Measurements from ENCODE around the gene MRPS18A.

The MRPS18A gene

GRCh38 chr6:43629104-43629504 is 58.5 kb downstream of the MRPS18A start, which contains the start of gene GTPBP2:
Gene GTPBP2, minus strand, starts transcription at chr6:43629264. Its CDS starts 102 bp downstream, at chr6:43629162.
- in situ Hi-C loops (cut with MboI; ENCODE audit: low sequenced_read_pairs, unreplicated experiment): no loop called here
- peak; percentile 97 for DNase-seq (ENCODE audit: low spot score)
- TF ChIP-seq, protein P1, sequence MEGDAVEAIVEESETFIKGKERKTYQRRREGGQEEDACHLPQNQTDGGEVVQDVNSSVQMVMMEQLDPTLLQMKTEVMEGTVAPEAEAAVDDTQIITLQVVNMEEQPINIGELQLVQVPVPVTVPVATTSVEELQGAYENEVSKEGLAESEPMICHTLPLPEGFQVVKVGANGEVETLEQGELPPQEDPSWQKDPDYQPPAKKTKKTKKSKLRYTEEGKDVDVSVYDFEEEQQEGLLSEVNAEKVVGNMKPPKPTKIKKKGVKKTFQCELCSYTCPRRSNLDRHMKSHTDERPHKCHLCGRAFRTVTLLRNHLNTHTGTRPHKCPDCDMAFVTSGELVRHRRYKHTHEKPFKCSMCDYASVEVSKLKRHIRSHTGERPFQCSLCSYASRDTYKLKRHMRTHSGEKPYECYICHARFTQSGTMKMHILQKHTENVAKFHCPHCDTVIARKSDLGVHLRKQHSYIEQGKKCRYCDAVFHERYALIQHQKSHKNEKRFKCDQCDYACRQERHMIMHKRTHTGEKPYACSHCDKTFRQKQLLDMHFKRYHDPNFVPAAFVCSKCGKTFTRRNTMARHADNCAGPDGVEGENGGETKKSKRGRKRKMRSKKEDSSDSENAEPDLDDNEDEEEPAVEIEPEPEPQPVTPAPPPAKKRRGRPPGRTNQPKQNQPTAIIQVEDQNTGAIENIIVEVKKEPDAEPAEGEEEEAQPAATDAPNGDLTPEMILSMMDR (IDR thresholded peaks at IDR 0.05; ENCODE audit: borderline replicate concordance, control extremely low read depth, extremely low read depth, insufficient read depth, missing control alignments): no peak

DNA sequence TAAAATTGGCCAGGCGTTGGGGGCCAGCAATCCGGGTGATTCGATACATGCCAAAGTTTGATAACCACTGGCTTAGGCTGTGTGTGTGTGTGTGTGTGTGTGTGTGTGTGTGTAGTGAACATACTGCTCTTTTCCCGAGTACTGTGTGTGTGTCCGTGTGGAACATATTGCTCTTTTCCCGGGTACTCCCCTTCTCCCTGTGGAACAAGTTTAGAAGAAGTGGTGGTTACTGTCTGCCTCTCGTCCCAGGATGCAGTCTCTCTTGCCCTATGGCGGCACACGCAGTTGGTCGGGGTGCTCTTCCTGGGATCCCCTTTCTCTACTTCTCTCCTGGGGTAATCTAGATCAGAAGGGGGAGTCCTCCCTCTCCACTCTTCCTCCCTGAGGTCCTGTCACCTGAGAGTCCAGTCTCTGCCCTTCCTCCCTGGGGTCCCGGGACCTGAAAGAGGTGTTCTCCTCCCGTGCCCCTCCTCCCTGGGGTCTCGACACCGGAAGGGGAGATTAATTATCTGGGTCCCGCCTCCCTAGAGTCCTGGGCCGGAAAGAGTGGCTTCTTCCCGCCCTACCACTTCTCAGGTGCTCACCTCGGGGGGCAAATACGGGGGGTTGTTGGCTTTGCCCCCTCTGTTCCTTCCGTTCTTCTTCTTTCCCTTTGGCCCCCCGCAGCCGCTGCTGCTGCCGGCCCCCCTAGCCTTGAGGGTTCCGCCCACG is 59.0 kb downstream of the MRPS18A start:
- TF ChIP-seq, protein P1 (IDR thresholded peaks at IDR 0.05; ENCODE audit: borderline replicate concordance, control extremely low read depth, extremely low read depth, insufficient read depth, missing control alignments): no peak
- peak; percentile 68 for DNase-seq (ENCODE audit: low spot score)
- in situ Hi-C loops (cut with MboI; ENCODE audit: low sequenced_read_pairs, unreplicated experiment): no loop called here

GRCh38 chr6:43627008-43627825 is 60.4 kb downstream of the MRPS18A start:
- in situ Hi-C loops (cut with MboI; ENCODE audit: low sequenced_read_pairs, unreplicated experiment): no loop called here
- DNase-seq (ENCODE audit: low spot score): peak; percentile 47
- TF ChIP-seq, protein P1 (IDR thresholded peaks at IDR 0.05; ENCODE audit: borderline replicate concordance, control extremely low read depth, extremely low read depth, insufficient read depth, missing control alignments): no peak

GRCh38 chr6:43625393-43625992 is 62.1 kb downstream of the MRPS18A start:
- TF ChIP-seq, protein P1 (IDR thresholded peaks at IDR 0.05; ENCODE audit: borderline replicate concordance, control extremely low read depth, extremely low read depth, insufficient read depth, missing control alignments): no peak
- in situ Hi-C loops (cut with MboI; ENCODE audit: low sequenced_read_pairs, unreplicated experiment): no loop called here
- DNase-seq (ENCODE audit: low spot score): no peak

DNA sequence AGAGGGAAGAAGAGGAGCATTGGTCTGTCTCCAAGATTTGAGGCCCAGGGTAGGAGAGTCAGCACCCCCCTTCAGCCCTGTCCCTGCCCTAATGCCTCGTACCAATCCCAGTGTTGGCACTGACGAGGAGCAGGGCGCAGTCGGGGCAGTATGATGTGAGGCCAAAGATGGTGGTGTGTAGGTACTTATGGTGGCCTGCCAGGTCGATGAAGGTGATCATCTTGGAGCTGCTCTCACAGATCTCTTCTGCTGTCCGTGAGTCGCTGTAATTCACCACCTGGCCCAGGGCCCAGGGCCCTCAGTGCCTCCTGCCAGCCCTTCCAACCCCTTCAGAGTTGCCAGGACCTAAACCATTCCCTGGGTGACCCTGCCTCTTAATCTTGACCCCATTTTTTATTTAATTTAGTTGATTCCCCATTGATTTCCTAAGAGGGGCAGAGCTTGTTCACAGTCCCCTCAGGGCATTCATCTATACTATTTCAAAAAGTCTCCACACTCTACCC is 62.8 kb downstream of the MRPS18A start:
- in situ Hi-C loops (cut with MboI; ENCODE audit: low sequenced_read_pairs, unreplicated experiment): no loop called here
- TF ChIP-seq, protein P1 (IDR thresholded peaks at IDR 0.05; ENCODE audit: borderline replicate concordance, control extremely low read depth, extremely low read depth, insufficient read depth, missing control alignments): no peak
- DNase-seq (ENCODE audit: low spot score): no peak

Data from GM13976 (cell line).